Tibial nerve (tissue), 3 donors: Measurements from ENCODE around the gene BCKDHB.

Experiments
- CTCF ChIP-seq, 5 experiments: fragments of 200-600 bp in 3 of 5; fragments of 450-650 bp in 2 of 5; sonication (generic) in 3 of 5; IDR thresholded peaks; one replicate each; pipeline ENCODE4 v1.5.1; 2016 to 2019; ENCODE audit warnings: antibody characterized with exemption in 5 of 5, mild to moderate bottlenecking in 3 of 5, moderate library complexity in 2 of 5
- POLR2A ChIP-seq, 2 donors: fragments of 450-650 bp; IDR thresholded peaks; one replicate each; pipeline ENCODE4 v1.6.1; 2017; ENCODE audit warnings: antibody characterized with exemption in 2 of 2, mild to moderate bottlenecking in 2 of 2, moderate library complexity in 2 of 2

DNA sequence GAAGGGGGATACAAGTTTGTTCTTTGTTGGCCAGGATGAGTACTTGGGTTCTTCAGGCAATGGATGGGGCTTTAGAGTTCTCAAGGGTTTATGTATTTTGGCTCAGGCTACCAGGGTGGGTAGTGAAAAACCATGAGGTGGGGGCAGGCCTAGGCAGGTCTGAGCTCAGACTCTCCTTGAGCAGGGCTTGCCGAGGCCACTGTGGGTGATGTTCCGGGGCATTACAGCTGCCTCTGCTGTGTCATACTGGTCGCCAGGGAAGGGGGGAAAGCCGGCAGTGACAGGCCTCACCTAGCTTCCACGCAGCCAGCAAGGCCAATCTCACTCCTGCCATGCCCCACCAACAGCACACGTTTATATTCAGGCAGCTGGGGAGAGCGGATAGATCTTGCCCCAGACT, 79.6 kb downstream of the BCKDHB start:
- no peak for TF ChIP-seq POLR2A (IDR thresholded peaks at IDR 0.05)
- no peak for TF ChIP-seq CTCF (IDR thresholded peaks at IDR 0.05)
